Small intestine (tissue), 7 donors: ENCODE data around the gene MBD3. TPM values are rescaled to one million over a fixed set of nuclear protein-coding genes. Genes with fewer than 3 reads are reported as not detected.

Experiments
- DNase-seq, 2 donors: peaks; one replicate each; pipeline versions ENCODE4 v3.0.0 to v3.0.0-alpha.2; 2013
- FAIRE-seq: peaks from 2 replicates; lab custom pipeline; 2012; peaks lifted over from hg19 to GRCh38; lab: Jason Lieb, UNC
- H3K27ac ChIP-seq, 3 donors: one replicate each; pipeline ENCODE4 v1.5.1; 2013; ENCODE audit warnings: low read length in 2 of 3, mild to moderate bottlenecking in 2 of 3, control low read depth in 1 of 3, inconsistent platforms in 1 of 3, low read depth in 1 of 3, moderate library complexity in 1 of 3
- H3K27me3 ChIP-seq, 3 donors: one replicate each; pipeline ENCODE4 v1.6.1; 2013; ENCODE audit warnings: low read length in 3 of 3, inconsistent platforms in 1 of 3; ENCODE audit not compliant: control insufficient read depth in 3 of 3, insufficient read depth in 3 of 3
- H3K36me3 ChIP-seq, 3 donors: one replicate each; pipeline ENCODE4 v1.6.1; 2013; ENCODE audit warnings: low read length in 3 of 3, inconsistent platforms in 1 of 3, low read depth in 1 of 3, mild to moderate bottlenecking in 1 of 3, moderate library complexity in 1 of 3; ENCODE audit not compliant: control insufficient read depth in 3 of 3, insufficient read depth in 2 of 3
- H3K4me1 ChIP-seq, 3 donors: one replicate each; pipeline ENCODE4 v1.6.1; 2013; ENCODE audit warnings: low read length in 2 of 3, inconsistent platforms in 1 of 3, low read depth in 1 of 3, mild to moderate bottlenecking in 1 of 3, moderate library complexity in 1 of 3; ENCODE audit not compliant: control insufficient read depth in 3 of 3, insufficient read depth in 2 of 3
- H3K4me3 ChIP-seq, 3 donors: one replicate each; pipeline ENCODE4 v1.5.1; 2013; ENCODE audit warnings: low read length in 3 of 3, control low read depth in 1 of 3, inconsistent platforms in 1 of 3, low read depth in 1 of 3, mild to moderate bottlenecking in 1 of 3, moderate library complexity in 1 of 3
- H3K9me3 ChIP-seq, 2 donors: one replicate each; pipeline ENCODE4 v1.6.1; 2013; ENCODE audit warnings: low read depth in 1 of 2, low read length in 1 of 2; ENCODE audit not compliant: control insufficient read depth in 2 of 2, insufficient read depth in 1 of 2
- WGBS, 3 donors: extraction: QIAGEN DNeasy Blood & Tissue Kit; methylation state at CpG; one replicate each; pipeline ENCODE4 v1.1.7; 2013; 5-methylcytosine and 5-hydroxymethylcytosine counted together
- polyA plus RNA-seq, 4 donors: library from polyadenylated mRNA; stranded (reverse) in 3 of 4; unstranded in 1 of 4; fragments of 200-250 nt in 3 of 4; fragments of 120-200 nt in 1 of 4; gene quantifications; one replicate each; pipeline versions ENCODE4 v1.2.1 to v1.2.3, GENCODE V29; 2013
- donor health status: healthy with polysubstance abuse.
- donor health status: control.
- donor health status: control.
- donor health status: Bipolar disorder and iron deficiency.
- donor health status: healthy.

Gene MBD3
- polyA plus RNA-seq, 4 donors: 48.3 to 112 (median 69.9) TPM

DNA sequence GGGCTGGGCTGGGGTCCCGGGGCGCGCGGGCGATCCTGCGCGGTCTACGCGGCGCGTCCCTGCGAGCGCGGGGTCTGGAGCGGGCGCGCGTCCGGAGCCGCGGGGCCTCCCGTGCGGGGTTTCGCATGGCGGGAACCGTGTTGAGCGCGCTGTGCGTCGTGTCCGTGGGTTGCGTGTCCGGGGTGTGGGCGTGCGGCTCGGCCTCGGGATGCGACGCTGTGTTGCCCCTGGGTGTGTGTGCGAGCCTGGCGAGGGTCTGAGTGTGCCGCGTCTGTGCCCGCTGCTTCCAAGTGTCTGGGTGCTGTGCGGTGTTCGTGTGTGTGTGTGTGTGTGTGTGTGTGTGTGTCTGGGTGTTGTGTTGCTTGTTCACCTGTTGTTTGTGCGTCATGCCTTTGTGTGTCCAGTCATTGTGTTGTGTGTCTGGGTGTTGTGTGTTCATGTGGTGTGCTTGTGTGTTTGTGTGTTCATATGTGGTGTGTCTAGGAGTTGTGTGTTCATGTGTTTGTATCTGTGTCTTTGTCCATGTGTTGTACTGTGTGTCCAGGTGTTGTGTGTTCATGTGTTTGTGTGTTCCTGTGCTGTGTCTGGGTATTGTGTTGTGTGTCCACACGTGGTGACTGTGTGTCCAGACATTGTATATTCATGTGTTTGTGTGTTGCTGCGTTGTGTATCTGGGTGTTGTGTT lies 68.2 kb downstream of the MBD3 start:
- FAIRE-seq: no peak
- WGBS, 3 donors: 10 to 21% (median 13%) methylated on average over 30 to 49 of the region's 49 CpGs
- Histone ChIP-seq H3K4me1 (no peaks in the 10 kb centered on the region), H3K36me3 (no peaks in the 10 kb centered on the region), H3K27me3 (peaks cover 28 to 51% (median 29%) of the 10 kb centered on the region in 3 donors), H3K9me3 (no peaks in the 10 kb centered on the region), H3K4me3 (no peak overlapping the region), H3K27ac (no peak overlapping the region)
- no peak for DNase-seq

Other genes with a start within 250 kb of the MBD3 start
- 100 to 1,000 TPM in 3 of 4 donors, 10 to 100 TPM in 1; 82.0 to 350 (median 248) TPM for gene NDUFS7, start 209.0 kb downstream of the MBD3 start, polyA plus RNA-seq
- 10 to 100 TPM in 1 of 4 donors, 1 to 10 TPM in 3; 1.1 to 25.7 (median 4.3) TPM for gene GAMT, start 191.3 kb downstream of the MBD3 start, polyA plus RNA-seq
- gene DAZAP1, start 185.3 kb downstream of the MBD3 start, polyA plus RNA-seq: 100 to 1,000 TPM in 1 of 4 donors, 10 to 100 TPM in 3; 60.2 to 124 (median 80.5) TPM
- gene RPS15, start 154.5 kb downstream of the MBD3 start, polyA plus RNA-seq: 1,000 to 10,000 TPM; 1,394 to 3,547 (median 2,919) TPM
- gene APC2, start 142.7 kb downstream of the MBD3 start, polyA plus RNA-seq: 1 to 10 TPM in 1 of 4 donors, under 1 TPM in 2, not detected in 1; 0.58 to 2.1 (median 0.81) TPM
- 10 to 100 TPM; 32.0 to 62.1 (median 52.8) TPM for gene C19orf25, start 113.7 kb downstream of the MBD3 start, polyA plus RNA-seq
- 10 to 100 TPM in 2 of 4 donors, 1 to 10 TPM in 2; 4.5 to 13.0 (median 8.8) TPM for gene PCSK4, start 102.5 kb downstream of the MBD3 start, polyA plus RNA-seq
- 100 to 1,000 TPM; 167 to 363 (median 244) TPM for gene REEP6, start 101.7 kb downstream of the MBD3 start, polyA plus RNA-seq
- 10 to 100 TPM in 3 of 4 donors, 1 to 10 TPM in 1; 6.4 to 24.8 (median 18.6) TPM for gene ADAMTSL5, start 79.8 kb downstream of the MBD3 start, polyA plus RNA-seq
- gene PLK5, start 68.8 kb downstream of the MBD3 start, polyA plus RNA-seq: under 1 TPM in 2 of 4 donors, not detected in 2; 0.15 to 0.25 TPM
- gene MEX3D, start 24.5 kb downstream of the MBD3 start, polyA plus RNA-seq: 10 to 100 TPM in 2 of 4 donors, 1 to 10 TPM in 2; 4.1 to 14.8 (median 8.7) TPM
- 100 to 1,000 TPM; 115 to 283 (median 212) TPM for gene UQCR11, start 12.6 kb upstream of the MBD3 start, polyA plus RNA-seq
- 10 to 100 TPM; 43.2 to 68.9 (median 52.7) TPM for gene TCF3, start 59.8 kb upstream of the MBD3 start, polyA plus RNA-seq
- gene ONECUT3, start 160.6 kb upstream of the MBD3 start, polyA plus RNA-seq: under 1 TPM; under 0.01 to 0.46 (median 0.15) TPM
- under 1 TPM in 3 of 4 donors, not detected in 1; 0.45 to 0.52 (median 0.47) TPM for gene ATP8B3, start 219.4 kb upstream of the MBD3 start, polyA plus RNA-seq